K562 (cell line): ENCODE data around the gene SLC2A6. TPM values are rescaled to one million over a fixed set of nuclear protein-coding genes. Genes with fewer than 3 reads are reported as not detected.

Experiments
- ATAC-seq: fragments of 200-7000 bp; cut with Tn5 transposase; 3 replicates; pipeline ENCODE4 v1.9.1; 2020; ENCODE audit warnings: moderate library complexity
- BruUV-seq: library from RNA; stranded (reverse); fragments of 400-500 nt; replicated peaks from 2 replicates; lab custom pipeline; 2021; lab: Mats Ljungman, UMichigan
- CTCF ChIA-PET: fragments of 300-600 bp; formaldehyde crosslinking; extraction: SDS; loops from one replicate; lab custom pipeline; 2021; ENCODE audit warnings: low intra/inter-chr PET ratio; lab: Yijun Ruan, JAX
- POLR2A ChIA-PET: fragments of 300-600, 350-650 bp; sonication (Branson Sonifier 250); formaldehyde crosslinking; extraction: SDS; loops from one replicate; lab custom pipeline; 2021; ENCODE audit warnings: antibody characterized with exemption, inconsistent platforms; lab: Yijun Ruan, JAX
- DNase-seq, 4 experiments: peaks; one replicate each; pipeline versions ENCODE4 v3.0.0 to v3.0.0-alpha.2; 2011 to 2018; ENCODE audit warnings: low spot score in 3 of 4, mixed read lengths in 3 of 4; ENCODE audit errors: extremely low read depth in 1 of 4
- FAIRE-seq: peaks from 2 replicates; lab custom pipeline; 2011; peaks lifted over from hg19 to GRCh38; lab: Jason Lieb, UNC
- H2AFZ ChIP-seq: 2 replicates; pipeline ENCODE4 v1.6.0; 2011; ENCODE audit warnings: low read depth, low read length, control low read depth, inconsistent platforms
- H3K27ac ChIP-seq: fragments of 200-600 bp; 3 replicates; pipeline ENCODE4 v1.8.0; 2011; ENCODE audit warnings: low read depth, mild to moderate bottlenecking, control low read depth, inconsistent platforms, low read length, moderate library complexity, mixed read lengths; ENCODE audit errors: extremely low read depth
- H3K27me3 ChIP-seq, 2 experiments: fragments of 300-600 bp in 1 of 2; 2 replicates in 1 of 2; 3 replicates in 1 of 2; pipeline versions ENCODE4 v1.6.0 to v1.8.0; 2011; ENCODE audit warnings: inconsistent platforms in 2 of 2, low read length in 2 of 2, mild to moderate bottlenecking in 1 of 2, mixed read lengths in 1 of 2, moderate library complexity in 1 of 2; ENCODE audit not compliant: control insufficient read depth in 2 of 2, insufficient read depth in 2 of 2
- H3K36me3 ChIP-seq: fragments of 300-600 bp; 3 replicates; pipeline ENCODE4 v1.8.0; 2011; ENCODE audit warnings: mild to moderate bottlenecking, low read length, inconsistent platforms; ENCODE audit not compliant: control insufficient read depth, insufficient read depth
- H3K4me1 ChIP-seq, 2 experiments: fragments of 200-600 bp in 1 of 2; replicated peaks in 1 of 2; 2 replicates in 1 of 2; 3 replicates in 1 of 2; pipeline versions ENCODE4 v1.5.1 to v1.8.0; 2011; ENCODE audit warnings: inconsistent platforms in 2 of 2, low read length in 2 of 2, mild to moderate bottlenecking in 1 of 2, mixed read lengths in 1 of 2, moderate library complexity in 1 of 2; ENCODE audit not compliant: control insufficient read depth in 2 of 2, insufficient read depth in 2 of 2
- H3K4me2 ChIP-seq: 2 replicates; pipeline ENCODE4 v1.6.1; 2011; ENCODE audit warnings: low read length, control low read depth, inconsistent platforms, mixed read lengths; ENCODE audit not compliant: insufficient read depth
- H3K4me3 ChIP-seq: fragments of 200-600 bp; sonication (generic), shearing (Covaris generic); 2 replicates; pipeline ENCODE4 v1.5.1; 2016; ENCODE audit warnings: control low read depth, inconsistent platforms
- H3K79me2 ChIP-seq: fragments of 200-600 bp; 3 replicates; pipeline ENCODE4 v1.8.0; 2011; ENCODE audit warnings: low read length, inconsistent platforms; ENCODE audit not compliant: control insufficient read depth, insufficient read depth
- H3K9ac ChIP-seq, 2 experiments: 2 replicates each; pipeline versions ENCODE4 v1.6.0 to v1.6.1; 2011; ENCODE audit warnings: low read depth in 2 of 2, low read length in 2 of 2, control low read depth in 1 of 2, inconsistent platforms in 1 of 2, mild to moderate bottlenecking in 1 of 2, mixed read lengths in 1 of 2; ENCODE audit not compliant: insufficient read depth in 1 of 2
- H3K9me1 ChIP-seq: one replicate; pipeline ENCODE4 v1.6.0; 2011; ENCODE audit warnings: inconsistent platforms, mild to moderate bottlenecking, low read length, moderate library complexity; ENCODE audit not compliant: control insufficient read depth, insufficient read depth
- H3K9me3 ChIP-seq: replicated peaks from 2 replicates; pipeline ENCODE4 v1.5.1; 2011; ENCODE audit warnings: low read depth, low read length, inconsistent platforms; ENCODE audit not compliant: control insufficient read depth, insufficient read depth
- H4K20me1 ChIP-seq: replicated peaks from 2 replicates; pipeline ENCODE4 v1.6.1; 2011; ENCODE audit warnings: low read length, inconsistent platforms, mixed read lengths; ENCODE audit not compliant: control insufficient read depth, insufficient read depth
- BRD4 ChIP-seq: fragments of 200-600 bp; sonication (generic); IDR thresholded peaks from 2 replicates; pipeline ENCODE4 v1.6.1; 2017; ENCODE audit warnings: inconsistent platforms
- HLTF ChIP-seq: fragments of 450-650 bp; IDR thresholded peaks from 2 replicates; pipeline ENCODE4 v1.6.1; 2016
- JUNB ChIP-seq: fragments of 450-650 bp; formaldehyde crosslinking; conservative IDR thresholded peaks from 2 replicates; pipeline ENCODE4 v1.4.0; 2020; ENCODE audit warnings: mild to moderate bottlenecking
- POU5F1 ChIP-seq: fragments of 150-350 bp; IDR thresholded peaks from 2 replicates; pipeline ENCODE4 v1.6.1; 2014; ENCODE audit warnings: borderline replicate concordance, low read length, low read depth, mild to moderate bottlenecking; ENCODE audit not compliant: partially characterized antibody
- TAF1 ChIP-seq: IDR thresholded peaks from 2 replicates; pipeline ENCODE4 v1.6.1; 2011; ENCODE audit warnings: mild to moderate bottlenecking, low read length, moderate library complexity; ENCODE audit not compliant: insufficient read depth, control insufficient read depth, severe bottlenecking; ENCODE audit errors: extremely low read depth
- ZFP36 ChIP-seq: fragments of 150-350 bp; IDR thresholded peaks from 2 replicates; pipeline ENCODE4 v1.6.1; 2018; ENCODE audit warnings: low read length, low read depth; ENCODE audit not compliant: partially characterized antibody
- ZNF589 ChIP-seq: fragments of 200-800 bp; sonication (Bioruptor generic); IDR thresholded peaks from 2 replicates; pipeline ENCODE4 v1.6.1; 2016; ENCODE audit warnings: low read depth, missing genetic modification characterization, missing compliant biosample characterization
- WGBS: fragments of 100-300 bp; shearing (Covaris generic); methylation state at CpG from one replicate; pipeline ENCODE4 v1.1.6; 2016; ENCODE audit warnings: low coverage, mixed read lengths; ENCODE audit not compliant: insufficient coverage; ENCODE audit errors: missing lambda C conversion rate; 5-methylcytosine and 5-hydroxymethylcytosine counted together
- in situ Hi-C: fragments of 300-500 bp; cut with MboI; formaldehyde crosslinking; loops from 4 replicates; pipeline ENCODE4 v1.15.0; 2018; ENCODE audit warnings: inconsistent platforms, mixed read lengths
- intact Hi-C: fragments of 100-400 bp; cut with micrococcal nuclease; formaldehyde crosslinking; loops from 2 replicates; pipeline ENCODE4 v1.14.2; 2022
- polyA plus RNA-seq, 8 experiments: library from polyadenylated mRNA; depleted of rRNA in 4 of 8; stranded (reverse) in 5 of 8; unstranded in 3 of 8; fragments of >200 nt; fragmentation: Nextera tagmentation in 2 of 8; fragmentation: Illumina TruSeq in 1 of 8; extraction: Ambion mirVana in 2 of 8; extraction: Trizol in 1 of 8; gene quantifications; 2 replicates each; pipeline versions ENCODE4 v1.2.1 to v1.2.3, GENCODE V29; 2011 to 2014; ENCODE audit warnings: inconsistent platforms in 1 of 8, missing spikeins in 1 of 8
- total RNA-seq, 7 experiments: library from RNA; depleted of rRNA in 6 of 7; stranded (reverse); fragments of >200 nt in 6 of 7; fragmentation: Illumina TruSeq in 2 of 7; extraction: Trizol in 2 of 7; gene quantifications; 2 replicates each; pipeline versions ENCODE4 v1.2.1 to v1.2.3, GENCODE V29; 2011 to 2021; ENCODE audit warnings: low replicate concordance in 1 of 7

The SLC2A6 gene
- total and polyA plus RNA-seq, 9 of the 15 experiments (the other 6 are each of a cell fraction or from before 2014, with no cell fraction given): 0.04 to 0.38 (median 0.09) TPM; not detected in 3

- DNase-seq: no peak
- Histone ChIP-seq H3K4me3 (no peak overlapping the region), H3K9me1 (no peaks in the 10 kb centered on the region), H3K9ac (no peak overlapping the region), H2AFZ (no peak overlapping the region), H3K9me3 (peaks cover 7% of the 10 kb centered on the region; the same call in 1 of the 2 replicates), H3K4me2 (no peak overlapping the region), H3K27me3 (peaks cover 3 to 24% of the 10 kb centered on the region in 2 experiments; a peak in 3 of 5 replicates), H4K20me1 (peaks cover 4% of the 10 kb centered on the region; the same call in 1 of the 2 replicates), H3K79me2 (no peaks in the 10 kb centered on the region), H3K36me3 (no peaks in the 10 kb centered on the region; the same call in 2 of the 3 replicates), H3K4me1 (peaks cover 21 to 33% of the 10 kb centered on the region in 2 experiments), H3K27ac (no peak overlapping the region)
- 11% methylated on average over 8 of the region's 8 CpGs for WGBS
- no peak for ATAC-seq
- in situ Hi-C loops (no loop called here), intact Hi-C loops (no loop called here)
- ChIA-PET POLR2A (no interaction called here), CTCF (no interaction called here)
- no TSS peak for BruUV-seq
- FAIRE-seq: no peak
- no peak for TF ChIP-seq ZNF589
- peak; percentile 46 for TF ChIP-seq ZFP36
These were observed 29.1 kb upstream of the SLC2A6 start for GRCh38 chr9:133508046-133508445.

- Histone ChIP-seq H3K4me1 (peaks cover 21 to 30% of the 10 kb centered on the region in 2 experiments), H3K9me3 (peaks cover 5% of the 10 kb centered on the region; the same call in 1 of the 2 replicates), H3K27me3 (peaks cover 3 to 21% of the 10 kb centered on the region in 2 experiments; a peak in 3 of 5 replicates), H3K27ac (no peak overlapping the region), H3K4me3 (no peak overlapping the region), H3K4me2 (no peak overlapping the region), H3K36me3 (no peaks in the 10 kb centered on the region; the same call in 2 of the 3 replicates), H3K9ac (0 out of 4 replicates have a peak overlapping the region, but pooled peaks of 1 of the 2 experiments have one; percentile 21), H4K20me1 (peaks cover 4% of the 10 kb centered on the region; the same call in 1 of the 2 replicates), H2AFZ (no peak overlapping the region), H3K9me1 (no peaks in the 10 kb centered on the region), H3K79me2 (no peaks in the 10 kb centered on the region)
- TF ChIP-seq JUNB (CRISPR knock-in tag) (no peak), TAF1 (no peak), HLTF (no peak), POU5F1 (no peak), BRD4 (no peak)
- ChIA-PET POLR2A (interaction anchor here (0.5 to 0.6 kb wide), 2 partner anchors 22 to 32 kb away, joined by 3 to 5 read pairs; no protein-coding TSS in a partner anchor), CTCF (no interaction called here)
- no peak for DNase-seq
- in situ Hi-C loops: no loop called here
- intact Hi-C loops: no loop called here
- no peak for ATAC-seq
- WGBS: 51% methylated on average over 23 of the region's 24 CpGs
- FAIRE-seq: no peak
- BruUV-seq: no TSS peak
These were observed 28.5 kb upstream of the SLC2A6 start for GRCh38 chr9:133507246-133507965.
